Occipital lobe (tissue), 2 donors: ENCODE data around the gene IFITM1. TPM values are rescaled to one million over a fixed set of nuclear protein-coding genes. Genes with fewer than 3 reads are reported as not detected.
"Not testable (repeated sequence)": the region's sequence is repeated elsewhere in the genome, so short reads cannot be mapped to it uniquely, and the experiment has no call there.

Experiments
- DNase-seq: peaks from one replicate; lab custom pipeline; 2025; lab: John Stamatoyannopoulos, UW
- total RNA-seq: library from RNA; depleted of rRNA; stranded (reverse); fragments of >200 nt; gene quantifications from one replicate; pipeline ENCODE4 v1.2.3, GENCODE V29; 2014

Gene IFITM1
- total RNA-seq, 1 donor from 2014 or later, result 6.9 TPM

DNA sequence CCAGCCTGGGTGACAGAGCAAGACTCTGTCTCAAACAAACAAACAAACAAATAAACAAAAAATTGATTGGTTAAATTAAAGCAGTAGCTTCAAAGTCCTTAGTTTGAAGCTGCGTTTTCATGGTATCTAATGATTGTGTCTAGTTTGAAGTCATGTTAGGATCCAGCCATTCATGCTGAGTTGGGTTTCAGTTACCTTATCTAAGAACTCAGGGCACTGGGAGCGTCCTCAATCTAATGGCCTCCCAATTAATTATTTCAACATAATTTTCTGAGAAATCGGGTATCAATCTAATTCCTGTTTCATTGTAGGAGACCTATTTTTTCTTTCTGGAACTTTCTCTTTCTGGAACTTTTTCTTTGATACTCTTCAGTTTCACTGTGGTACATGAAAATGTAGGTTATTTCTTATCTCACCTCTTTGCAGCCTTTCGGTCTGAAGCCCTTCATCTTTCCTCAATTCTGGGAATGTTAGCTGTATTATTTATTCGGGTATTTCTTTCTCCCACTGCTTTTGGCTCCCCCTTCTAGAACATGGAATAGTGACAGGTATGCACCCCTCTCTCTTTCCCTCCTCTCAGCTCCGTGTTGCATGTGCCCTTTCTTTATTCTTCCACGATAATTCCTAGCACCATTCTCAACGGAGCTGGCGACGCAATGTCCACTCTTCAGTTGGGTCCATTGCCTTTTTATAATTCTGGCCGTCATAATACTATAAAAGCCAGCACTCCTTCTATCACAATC lies 31.2 kb downstream of the IFITM1 start:
- DNase-seq, result no peak

GRCh38 chr11:346529-346928 lies 32.7 kb downstream of the IFITM1 start:
- DNase-seq, result no peak

- DNase-seq, result not testable (repeated sequence)
Observed at GRCh38 chr11:349270-349954, 35.6 kb downstream of the IFITM1 start.

DNA sequence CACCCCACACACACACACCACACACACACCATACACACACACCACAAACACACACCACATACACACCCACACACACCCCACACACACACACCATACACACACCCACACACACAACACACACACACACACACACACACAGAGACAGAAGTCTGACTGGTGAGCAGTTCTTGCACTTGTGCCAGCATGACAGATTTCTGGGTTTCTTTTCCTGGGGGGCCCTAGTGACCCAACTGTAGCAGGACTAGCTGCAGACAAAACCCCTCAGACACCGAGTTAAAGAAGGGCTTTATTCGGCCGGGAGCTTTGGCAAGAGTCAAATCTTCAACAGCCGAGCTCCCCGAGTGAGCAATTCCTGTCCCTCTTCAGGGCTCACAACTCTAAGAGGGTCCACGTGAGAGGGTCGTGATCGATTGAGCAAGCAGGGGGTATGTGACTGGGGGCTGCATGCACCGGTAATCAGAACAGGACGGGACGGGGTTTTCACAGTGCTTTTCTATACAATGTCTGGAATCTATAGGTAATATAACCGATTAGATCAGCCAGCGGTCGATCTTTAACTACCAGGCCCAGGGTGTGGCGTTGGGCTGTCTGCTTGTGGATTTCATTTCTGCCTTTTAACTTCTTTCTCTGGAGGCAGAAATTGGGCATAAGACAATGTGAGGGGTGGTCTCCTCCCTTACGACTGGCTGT lies 36.3 kb downstream of the IFITM1 start:
- DNase-seq, result not testable (repeated sequence)

GRCh38 chr11:350723-351255 lies 36.9 kb downstream of the IFITM1 start:
- DNase-seq, result no peak

GRCh38 chr11:351411-351810 lies 37.6 kb downstream of the IFITM1 start:
- no peak for DNase-seq

- no peak for DNase-seq
Observed at GRCh38 chr11:352456-353031, 38.7 kb downstream of the IFITM1 start.

- no peak for DNase-seq
Observed at GRCh38 chr11:353179-353873, 39.5 kb downstream of the IFITM1 start.

GRCh38 chr11:355581-356458 lies 42.0 kb downstream of the IFITM1 start:
- no peak for DNase-seq

DNA sequence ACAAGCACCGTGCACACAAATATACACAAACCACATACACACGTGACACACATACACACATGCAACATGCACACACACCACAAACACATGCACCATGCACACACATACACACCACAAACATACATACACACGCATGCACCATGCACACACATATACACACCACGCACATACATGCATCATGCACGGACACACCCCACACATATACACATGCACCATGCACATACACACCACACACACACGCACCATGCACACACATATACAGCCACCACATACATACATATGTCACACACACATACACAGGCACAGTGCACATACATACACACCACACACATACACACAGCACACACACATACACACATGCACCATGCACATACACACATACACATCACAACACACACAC lies 42.8 kb downstream of the IFITM1 start:
- no peak for DNase-seq

DNA sequence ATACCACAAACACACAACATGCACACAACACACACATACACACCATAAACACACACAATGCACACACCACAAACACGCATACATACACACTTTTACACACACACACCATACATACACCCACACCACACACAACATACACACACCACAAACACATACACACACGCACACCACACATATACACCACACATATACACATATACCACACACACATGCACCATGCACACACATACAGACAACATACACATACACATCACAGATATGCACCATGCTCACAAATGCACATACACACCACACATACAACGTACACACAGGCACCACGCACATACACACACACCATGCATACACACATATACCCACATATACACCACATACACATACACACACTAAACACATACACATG lies 43.7 kb downstream of the IFITM1 start:
- DNase-seq, result no peak

DNA sequence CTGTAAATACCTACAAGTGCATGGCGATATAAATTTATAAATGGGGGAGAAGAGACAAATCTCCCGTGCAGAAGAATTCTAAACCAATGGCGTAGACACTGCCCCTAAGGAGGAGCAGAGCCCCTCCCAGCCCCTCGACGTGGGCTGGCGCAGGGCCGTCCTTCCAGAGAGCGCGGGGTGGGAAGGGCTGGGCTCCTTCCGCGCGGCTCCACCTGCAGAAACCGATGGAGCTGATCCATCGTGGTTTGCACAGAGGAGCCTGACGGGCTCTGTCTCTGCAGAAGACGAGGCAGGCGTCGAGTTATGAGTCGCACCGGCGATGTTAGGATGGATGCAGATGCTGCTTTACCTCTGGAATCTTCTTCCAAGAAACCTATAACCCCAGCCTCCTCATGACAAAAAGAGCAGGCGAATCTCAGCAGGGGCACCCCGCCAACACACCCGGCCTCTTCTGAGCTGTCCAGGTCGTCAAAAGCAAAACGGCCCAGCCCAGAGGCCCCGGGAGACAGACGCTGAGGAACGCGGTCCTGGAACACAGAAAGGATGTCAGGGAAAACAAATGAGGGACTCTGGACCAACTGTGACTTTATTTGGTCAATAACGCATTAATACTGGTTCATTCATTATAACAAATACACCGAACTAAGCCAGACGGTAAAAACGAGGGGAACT lies 44.4 kb downstream of the IFITM1 start:
- DNase-seq, result no peak

DNA sequence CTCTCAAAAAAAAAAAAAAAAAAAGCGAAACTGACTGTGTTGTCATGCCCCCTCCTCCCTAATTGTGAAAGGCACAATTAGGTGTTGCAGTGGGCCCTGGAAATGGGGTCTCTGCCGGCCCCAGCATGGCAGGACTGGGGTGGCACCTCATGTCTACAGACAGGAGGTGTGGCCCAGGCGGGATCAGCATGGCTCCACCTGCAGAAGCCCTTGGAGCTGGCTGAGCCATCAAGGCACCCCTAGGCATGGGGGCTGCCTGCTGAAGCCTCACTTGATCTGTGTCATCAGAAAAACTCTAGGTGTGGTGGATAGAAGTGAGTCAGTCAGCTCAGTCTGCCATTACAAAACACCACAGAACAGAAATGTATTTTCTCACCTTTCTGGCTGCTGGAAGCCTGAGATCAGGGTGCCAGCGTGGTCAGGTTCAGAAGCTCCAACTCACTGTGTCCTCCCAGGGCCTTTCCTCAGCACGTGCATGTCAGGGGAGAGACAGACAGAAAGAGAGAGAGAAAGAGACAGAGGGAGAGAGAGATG lies 45.4 kb downstream of the IFITM1 start:
- DNase-seq, result no peak

- no peak for DNase-seq
Observed at GRCh38 chr11:360326-361280, 46.8 kb downstream of the IFITM1 start.

DNA sequence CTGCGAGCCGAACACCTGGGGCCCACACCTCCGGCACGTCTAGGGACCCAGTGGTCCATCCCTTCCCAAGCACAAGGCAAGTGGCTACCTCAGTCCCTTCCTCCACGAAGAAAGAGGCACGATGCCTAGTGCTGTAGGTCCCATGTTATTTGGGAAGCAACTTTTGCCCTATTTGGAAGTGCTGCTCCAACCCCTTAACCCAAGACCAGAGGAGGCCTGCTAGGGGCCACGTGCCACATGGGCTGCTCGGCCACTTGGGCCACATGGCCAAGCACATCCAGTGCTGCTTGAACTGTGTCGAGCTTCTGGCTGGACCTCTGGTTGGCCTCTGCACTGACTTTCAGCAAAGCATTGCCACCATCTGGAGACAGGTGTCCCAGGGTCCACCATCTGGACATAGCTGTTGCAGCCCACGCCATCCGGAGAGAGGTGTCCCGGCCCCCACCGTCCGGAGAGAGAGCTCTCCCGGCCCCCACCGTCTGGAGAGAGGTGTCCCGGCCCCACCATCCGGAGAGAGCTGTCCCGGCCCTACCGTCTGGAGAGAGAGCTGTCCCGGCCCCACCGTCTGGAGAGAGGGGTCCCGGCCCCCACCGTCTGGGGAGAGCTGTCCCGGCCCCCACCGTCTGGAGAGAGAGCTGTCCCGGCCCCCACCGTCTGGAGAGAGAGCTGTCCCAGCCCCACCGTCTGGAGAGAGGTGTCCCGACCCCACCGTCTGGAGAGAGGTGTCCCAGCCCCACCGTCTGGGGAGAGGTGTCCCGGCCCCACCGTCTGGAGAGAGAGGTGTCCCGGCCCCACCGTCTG lies 49.0 kb downstream of the IFITM1 start:
- DNase-seq, result no peak

DNA sequence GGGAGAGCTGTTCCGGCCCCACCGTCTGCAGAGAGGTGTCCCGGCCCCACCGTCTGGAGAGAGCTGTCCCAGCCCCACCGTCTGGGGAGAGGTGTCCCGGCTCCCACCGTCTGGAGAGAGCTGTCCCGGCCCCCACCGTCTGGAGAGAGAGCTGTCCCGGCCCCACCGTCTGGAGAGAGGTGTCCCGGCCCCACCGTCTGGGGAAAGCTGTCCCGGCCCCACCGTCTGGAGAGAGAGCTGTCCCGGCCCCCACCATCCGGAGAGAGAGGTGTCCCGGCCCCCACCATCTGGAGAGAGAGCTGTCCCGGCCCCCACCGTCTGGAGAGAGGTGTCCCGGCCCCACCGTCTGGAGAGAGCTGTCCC lies 49.6 kb downstream of the IFITM1 start:
- not testable (repeated sequence) for DNase-seq

DNA sequence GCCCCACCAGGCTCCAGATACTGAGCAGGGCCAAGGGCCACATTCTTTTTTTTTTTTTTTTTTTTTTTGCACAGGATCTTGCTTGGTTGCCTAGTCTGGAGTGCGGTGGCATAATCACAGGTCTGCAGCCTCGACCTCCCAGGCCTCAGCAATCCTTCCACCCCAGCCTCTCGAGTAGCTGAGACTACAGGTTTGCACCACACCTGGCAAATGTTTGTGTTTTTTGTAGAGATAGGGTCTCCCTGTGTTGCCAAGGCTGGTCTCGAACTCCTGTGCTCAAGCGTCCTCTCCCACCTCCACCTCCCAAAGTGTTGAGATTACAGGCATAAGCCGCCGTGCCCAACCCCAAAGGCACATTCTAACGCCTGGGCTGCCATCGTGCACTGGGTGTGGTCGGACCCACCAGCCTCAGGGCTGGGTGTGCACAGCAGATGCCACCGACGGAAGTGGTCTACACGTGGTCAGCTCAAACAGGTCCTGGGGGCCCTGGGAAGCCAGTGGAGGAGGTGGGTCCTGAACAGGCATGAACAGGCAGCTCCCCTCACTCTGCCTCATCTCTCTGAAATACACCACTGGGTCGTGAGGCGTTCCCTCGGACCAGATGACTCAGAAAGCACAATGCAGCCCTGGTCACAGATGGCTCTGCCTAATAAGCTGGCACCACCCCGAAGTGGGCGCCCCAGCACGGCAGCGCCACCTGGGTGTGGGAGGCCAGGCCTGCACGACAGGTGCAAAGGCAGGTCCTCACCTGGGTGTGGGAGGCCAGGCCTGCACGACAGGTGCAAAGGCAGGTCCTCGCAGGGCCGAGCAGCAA lies 50.3 kb downstream of the IFITM1 start:
- DNase-seq, result no peak
